ENCODE data around the gene RS1. TPM values are rescaled to one million over a fixed set of nuclear protein-coding genes. Genes with fewer than 3 reads are reported as not detected.

RS1 gene
- total and polyA plus RNA-seq, 9 of the 15 experiments (the other 6 are each of a cell fraction or from before 2014, with no cell fraction given), result not detected

DNA sequence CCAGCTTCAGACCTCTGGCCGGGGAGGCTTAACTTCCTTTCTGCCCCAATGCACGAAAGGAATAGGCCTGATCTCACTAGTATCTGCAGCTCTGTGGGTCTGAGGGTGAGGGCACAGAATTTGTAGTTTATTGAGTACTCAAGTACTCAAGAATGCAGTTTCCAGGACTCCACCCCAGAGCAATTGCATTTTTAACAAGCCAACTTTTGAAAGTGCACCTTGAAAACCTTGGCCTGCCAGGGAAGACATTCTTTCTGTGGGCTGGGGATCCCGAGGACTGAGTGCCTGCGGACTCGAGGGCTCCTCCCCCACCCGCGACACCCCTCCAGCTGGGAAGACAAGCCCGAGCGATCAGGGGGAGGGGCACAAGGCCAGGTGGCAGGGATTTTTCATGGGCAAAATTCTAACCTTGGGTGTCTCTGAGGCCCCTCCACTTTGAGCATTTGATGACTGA lies 22.4 kb downstream of the RS1 start:
- H3K4me1 ChIP-seq (replicated peaks in 1 of 2; ENCODE audit: control insufficient read depth in 2 of 2, insufficient read depth in 2 of 2, low read length in 2 of 2), result no peaks in the 10 kb centered on the region
- H3K27me3 ChIP-seq (ENCODE audit: control insufficient read depth in 2 of 2, insufficient read depth in 2 of 2, low read length in 2 of 2), result peaks cover 0 to 26% of the 10 kb centered on the region in 2 experiments; a peak in 2 of 5 replicates
- no peak overlapping the region for H2AFZ ChIP-seq (ENCODE audit: low read depth, low read length)
- no peak overlapping the region for H3K4me3 ChIP-seq
- FAIRE-seq, result no peak
- 0% methylated on average over 9 of the region's 9 CpGs for WGBS (ENCODE audit: insufficient coverage, low coverage, missing lambda C conversion rate)
- in situ Hi-C loops (cut with MboI) (no loop called here), intact Hi-C loops (cut with micrococcal nuclease) (no loop called here)
- H4K20me1 ChIP-seq (replicated peaks; ENCODE audit: control insufficient read depth, insufficient read depth, low read length), result no peaks in the 10 kb centered on the region; the same call in 1 of the 2 replicates
- POLR2A ChIA-PET, result interaction anchor here (0.6 to 0.7 kb wide), 2 partner anchors 21 to 196 kb away, joined by 3 read pairs; no protein-coding TSS in a partner anchor
- H3K4me2 ChIP-seq (ENCODE audit: insufficient read depth, low read length), result no peak overlapping the region
- no TSS peak for BruUV-seq (replicated peaks)
- DNase-seq (ENCODE audit: extremely low read depth in 1 of 4, low spot score in 3 of 4), result no peak
- H3K9me3 ChIP-seq (replicated peaks; ENCODE audit: control insufficient read depth, insufficient read depth, low read depth, low read length), result no peaks in the 10 kb centered on the region
- no peaks in the 10 kb centered on the region for H3K79me2 ChIP-seq (ENCODE audit: control insufficient read depth, insufficient read depth, low read length)
- ATAC-seq, result no peak
- H3K9me1 ChIP-seq (ENCODE audit: control insufficient read depth, insufficient read depth, low read length), result no peaks in the 10 kb centered on the region
- no peak overlapping the region for H3K27ac ChIP-seq (ENCODE audit: extremely low read depth, low read depth, low read length)
- CTCF ChIA-PET (ENCODE audit: low intra/inter-chr PET ratio), result no interaction called here
- TF ChIP-seq NFE2 (IDR thresholded peaks at IDR 0.05; ENCODE audit: low read depth), result no peak
- no peak for TF ChIP-seq ZNF146 (CRISPR knock-in tag; IDR thresholded peaks at IDR 0.05; ENCODE audit: unreplicated experiment)
- TF ChIP-seq ELF1 (tag; IDR thresholded peaks at IDR 0.05), result no peak
- TF ChIP-seq ZNF316 (IDR thresholded peaks at IDR 0.05), result no peak
- TF ChIP-seq MEF2A (IDR thresholded peaks at IDR 0.05; ENCODE audit: control insufficient read depth, low read depth, low read length), result no peak
- no peak overlapping the region for H3K9ac ChIP-seq (ENCODE audit: insufficient read depth in 1 of 2, low read depth in 2 of 2, low read length in 2 of 2)
- no peaks in the 10 kb centered on the region for H3K36me3 ChIP-seq (ENCODE audit: control insufficient read depth, insufficient read depth, low read length)

DNA sequence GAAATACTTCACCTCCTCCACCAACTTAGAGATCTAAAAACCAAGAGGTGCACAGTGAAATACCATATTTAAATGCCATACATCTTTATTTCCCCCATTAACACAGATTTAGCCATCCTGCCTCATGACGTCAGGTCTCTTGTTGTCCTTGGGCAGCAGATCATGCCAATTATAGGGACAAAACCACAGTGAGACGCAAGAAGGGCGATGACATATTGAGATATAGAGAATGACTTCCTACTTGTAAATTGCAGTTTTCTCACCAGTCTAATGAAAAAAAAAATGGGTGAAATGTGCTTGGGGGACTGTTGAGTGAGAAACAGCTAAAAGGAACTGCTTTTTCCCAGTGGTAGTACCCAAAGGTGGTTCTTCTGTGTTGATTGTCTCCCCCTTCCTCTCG lies 24.3 kb downstream of the RS1 start:
- POLR2A ChIA-PET, result no interaction called here
- no peaks in the 10 kb centered on the region for H3K4me1 ChIP-seq (replicated peaks in 1 of 2; ENCODE audit: control insufficient read depth in 2 of 2, insufficient read depth in 2 of 2, low read length in 2 of 2)
- intact Hi-C loops (cut with micrococcal nuclease), result no loop called here
- no peak overlapping the region for H2AFZ ChIP-seq (ENCODE audit: low read depth, low read length)
- H3K9me3 ChIP-seq (replicated peaks; ENCODE audit: control insufficient read depth, insufficient read depth, low read depth, low read length), result no peaks in the 10 kb centered on the region
- H3K9ac ChIP-seq (ENCODE audit: insufficient read depth in 1 of 2, low read depth in 2 of 2, low read length in 2 of 2), result no peak overlapping the region
- peaks cover 0 to 27% of the 10 kb centered on the region in 2 experiments; a peak in 2 of 5 replicates for H3K27me3 ChIP-seq (ENCODE audit: control insufficient read depth in 2 of 2, insufficient read depth in 2 of 2, low read length in 2 of 2)
- H3K79me2 ChIP-seq (ENCODE audit: control insufficient read depth, insufficient read depth, low read length), result no peaks in the 10 kb centered on the region
- H3K4me3 ChIP-seq, result no peak overlapping the region
- 0% methylated on average over 4 of the region's 4 CpGs for WGBS (ENCODE audit: insufficient coverage, low coverage, missing lambda C conversion rate)
- H3K4me2 ChIP-seq (ENCODE audit: insufficient read depth, low read length), result no peak overlapping the region
- no peak for ATAC-seq
- H3K9me1 ChIP-seq (ENCODE audit: control insufficient read depth, insufficient read depth, low read length), result no peaks in the 10 kb centered on the region
- no TSS peak for BruUV-seq (replicated peaks)
- in situ Hi-C loops (cut with MboI), result no loop called here
- no peaks in the 10 kb centered on the region for H3K36me3 ChIP-seq (ENCODE audit: control insufficient read depth, insufficient read depth, low read length)
- no peak for DNase-seq (ENCODE audit: extremely low read depth in 1 of 4, low spot score in 3 of 4)
- no peak overlapping the region for H3K27ac ChIP-seq (ENCODE audit: extremely low read depth, low read depth, low read length)
- no peaks in the 10 kb centered on the region; the same call in 1 of the 2 replicates for H4K20me1 ChIP-seq (replicated peaks; ENCODE audit: control insufficient read depth, insufficient read depth, low read length)
- CTCF ChIA-PET (ENCODE audit: low intra/inter-chr PET ratio), result no interaction called here
- no peak for FAIRE-seq
- TF ChIP-seq MBD2 (IDR thresholded peaks at IDR 0.05; ENCODE audit: borderline replicate concordance, low read depth) (no peak), MCM5 (IDR thresholded peaks at IDR 0.05; ENCODE audit: low read depth) (no peak), SREBF2 (CRISPR knock-in tag; IDR thresholded peaks at IDR 0.05) (no peak), NCOA1 (IDR thresholded peaks at IDR 0.05; ENCODE audit: low read depth) (no peak), GABPB2 (CRISPR knock-in tag; conservative IDR thresholded peaks at IDR 0.05) (no peak), NR3C1 (CRISPR knock-in tag; IDR thresholded peaks at IDR 0.05) (no peak), BDP1 (IDR thresholded peaks at IDR 0.05; ENCODE audit: insufficient read depth, insufficient read length) (no peak), ZNF23 (CRISPR knock-in tag; IDR thresholded peaks at IDR 0.05) (no peak), NCOR1 (IDR thresholded peaks at IDR 0.05) (no peak)
- TF ChIP-seq, protein P1, sequence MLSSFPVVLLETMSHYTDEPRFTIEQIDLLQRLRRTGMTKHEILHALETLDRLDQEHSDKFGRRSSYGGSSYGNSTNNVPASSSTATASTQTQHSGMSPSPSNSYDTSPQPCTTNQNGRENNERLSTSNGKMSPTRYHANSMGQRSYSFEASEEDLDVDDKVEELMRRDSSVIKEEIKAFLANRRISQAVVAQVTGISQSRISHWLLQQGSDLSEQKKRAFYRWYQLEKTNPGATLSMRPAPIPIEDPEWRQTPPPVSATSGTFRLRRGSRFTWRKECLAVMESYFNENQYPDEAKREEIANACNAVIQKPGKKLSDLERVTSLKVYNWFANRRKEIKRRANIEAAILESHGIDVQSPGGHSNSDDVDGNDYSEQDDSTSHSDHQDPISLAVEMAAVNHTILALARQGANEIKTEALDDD (IDR thresholded peaks at IDR 0.05), result no peak
- TF ChIP-seq, protein P2, sequence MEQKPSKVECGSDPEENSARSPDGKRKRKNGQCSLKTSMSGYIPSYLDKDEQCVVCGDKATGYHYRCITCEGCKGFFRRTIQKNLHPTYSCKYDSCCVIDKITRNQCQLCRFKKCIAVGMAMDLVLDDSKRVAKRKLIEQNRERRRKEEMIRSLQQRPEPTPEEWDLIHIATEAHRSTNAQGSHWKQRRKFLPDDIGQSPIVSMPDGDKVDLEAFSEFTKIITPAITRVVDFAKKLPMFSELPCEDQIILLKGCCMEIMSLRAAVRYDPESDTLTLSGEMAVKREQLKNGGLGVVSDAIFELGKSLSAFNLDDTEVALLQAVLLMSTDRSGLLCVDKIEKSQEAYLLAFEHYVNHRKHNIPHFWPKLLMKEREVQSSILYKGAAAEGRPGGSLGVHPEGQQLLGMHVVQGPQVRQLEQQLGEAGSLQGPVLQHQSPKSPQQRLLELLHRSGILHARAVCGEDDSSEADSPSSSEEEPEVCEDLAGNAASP (IDR thresholded peaks at IDR 0.05), result no peak
- TF ChIP-seq, protein P3, sequence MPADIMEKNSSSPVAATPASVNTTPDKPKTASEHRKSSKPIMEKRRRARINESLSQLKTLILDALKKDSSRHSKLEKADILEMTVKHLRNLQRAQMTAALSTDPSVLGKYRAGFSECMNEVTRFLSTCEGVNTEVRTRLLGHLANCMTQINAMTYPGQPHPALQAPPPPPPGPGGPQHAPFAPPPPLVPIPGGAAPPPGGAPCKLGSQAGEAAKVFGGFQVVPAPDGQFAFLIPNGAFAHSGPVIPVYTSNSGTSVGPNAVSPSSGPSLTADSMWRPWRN (IDR thresholded peaks at IDR 0.05; ENCODE audit: low read depth), result no peak

All from K562 (cell line).